Measurements from ENCODE around the gene MTHFS. TPM values are rescaled to one million over a fixed set of nuclear protein-coding genes. Genes with fewer than 3 reads are reported as not detected.

MTHFS gene
- total RNA-seq, 1 experiment from 2014 or later, result 48.2 TPM

- Histone ChIP-seq H3K9me3 (peaks cover 17% of the 10 kb centered on the region; the same call in 1 of the 2 replicates), H3K4me1 (peaks cover 6% of the 10 kb centered on the region; the same call in 1 of the 2 replicates), H3K27me3 (replicated peaks; ENCODE audit: control insufficient read depth, insufficient read depth, low read length) (no peaks in the 10 kb centered on the region), H3K36me3 (ENCODE audit: control insufficient read depth, insufficient read depth, low read length) (peaks cover 1% of the 10 kb centered on the region), H3K4me3 (ENCODE audit: low read depth, low read length) (no peak overlapping the region)
- CTCF ChIA-PET, result no interaction called here
- POLR2A ChIA-PET, result no interaction called here
- H3K4me1 Mint-ChIP-seq (ENCODE audit: low read depth, unreplicated experiment), result peaks cover 16% of the 10 kb centered on the region
- no peak for DNase-seq
- TF ChIP-seq CTCF (IDR thresholded peaks at IDR 0.05; ENCODE audit: insufficient read depth in 1 of 2, low read depth in 1 of 2, low read length in 1 of 2, severe bottlenecking in 1 of 2, unreplicated experiment in 1 of 2), result no peak
- peaks cover 20% of the 10 kb centered on the region for H3K9me3 Mint-ChIP-seq (ENCODE audit: unreplicated experiment)
- H3K27ac Mint-ChIP-seq (ENCODE audit: unreplicated experiment), result no peak overlapping the region
- H3K27me3 Mint-ChIP-seq (ENCODE audit: insufficient read depth, unreplicated experiment), result no peaks in the 10 kb centered on the region
- H3K4me3 Mint-ChIP-seq (ENCODE audit: unreplicated experiment), result no peak overlapping the region
- intact Hi-C loops (cut with micrococcal nuclease; ENCODE audit: unreplicated experiment), result no loop called here
- BruUV-seq (replicated peaks), result no TSS peak
- peaks cover 83% of the 10 kb centered on the region for H3K36me3 Mint-ChIP-seq (ENCODE audit: insufficient read depth, unreplicated experiment)
Measured at GRCh38 chr15:79881254-79881653, 15.6 kb downstream of the MTHFS start.

GRCh38 chr15:79878078-79878705 lies 18.6 kb downstream of the MTHFS start:
- no TSS peak for BruUV-seq (replicated peaks)
- POLR2A ChIA-PET, result no interaction called here

GRCh38 chr15:79875213-79875612 lies 21.6 kb downstream of the MTHFS start:
- intact Hi-C loops (cut with micrococcal nuclease; ENCODE audit: unreplicated experiment), result no loop called here
- peaks cover 30% of the 10 kb centered on the region for H3K9me3 Mint-ChIP-seq (ENCODE audit: unreplicated experiment)
- DNase-seq, result no peak
- Histone ChIP-seq H3K36me3 (ENCODE audit: control insufficient read depth, insufficient read depth, low read length) (peaks cover 1% of the 10 kb centered on the region), H3K4me3 (ENCODE audit: low read depth, low read length) (no peak overlapping the region), H3K27me3 (replicated peaks; ENCODE audit: control insufficient read depth, insufficient read depth, low read length) (no peaks in the 10 kb centered on the region), H3K9me3 (peaks cover 17% of the 10 kb centered on the region), H3K4me1 (no peaks in the 10 kb centered on the region)
- no peak overlapping the region for H3K4me3 Mint-ChIP-seq (ENCODE audit: unreplicated experiment)
- no peaks in the 10 kb centered on the region for H3K4me1 Mint-ChIP-seq (ENCODE audit: low read depth, unreplicated experiment)
- H3K36me3 Mint-ChIP-seq (ENCODE audit: insufficient read depth, unreplicated experiment), result peaks cover 76% of the 10 kb centered on the region
- no peak for TF ChIP-seq CTCF (IDR thresholded peaks at IDR 0.05; ENCODE audit: insufficient read depth in 1 of 2, low read depth in 1 of 2, low read length in 1 of 2, severe bottlenecking in 1 of 2, unreplicated experiment in 1 of 2)
- BruUV-seq (replicated peaks), result no TSS peak
- ChIA-PET CTCF (interaction anchor here (0.5 to 1.3 kb wide), 2 partner anchors 22 to 115 kb away, joined by 3 read pairs; no protein-coding TSS in a partner anchor), POLR2A (interaction anchor here (1.2 kb wide), 1 partner anchor 48 kb away, joined by 3 read pairs; no protein-coding TSS in a partner anchor)
- H3K27ac Mint-ChIP-seq (ENCODE audit: unreplicated experiment), result no peak overlapping the region
- no peaks in the 10 kb centered on the region for H3K27me3 Mint-ChIP-seq (ENCODE audit: insufficient read depth, unreplicated experiment)

More at GRCh38 chr15:79878078-79878705, 18.6 kb downstream of the MTHFS start:
- intact Hi-C loops (cut with micrococcal nuclease; ENCODE audit: unreplicated experiment), result no loop called here
- H3K36me3 ChIP-seq (ENCODE audit: control insufficient read depth, insufficient read depth, low read length), result peaks cover 1% of the 10 kb centered on the region
- Mint-ChIP-seq H3K36me3 (ENCODE audit: insufficient read depth, unreplicated experiment) (peaks cover 80% of the 10 kb centered on the region), H3K4me1 (ENCODE audit: low read depth, unreplicated experiment) (no peaks in the 10 kb centered on the region), H3K9me3 (ENCODE audit: unreplicated experiment) (peaks cover 30% of the 10 kb centered on the region), H3K27me3 (ENCODE audit: insufficient read depth, unreplicated experiment) (no peaks in the 10 kb centered on the region), H3K27ac (ENCODE audit: unreplicated experiment) (no peak overlapping the region), H3K4me3 (ENCODE audit: unreplicated experiment) (no peak overlapping the region)
- no peak overlapping the region for H3K4me3 ChIP-seq (ENCODE audit: low read depth, low read length)
- no peak for DNase-seq
- H3K27me3 ChIP-seq (replicated peaks; ENCODE audit: control insufficient read depth, insufficient read depth, low read length), result no peaks in the 10 kb centered on the region
- CTCF ChIA-PET, result no interaction called here
- peaks cover 17% of the 10 kb centered on the region for H3K9me3 ChIP-seq
- no peak for TF ChIP-seq CTCF (IDR thresholded peaks at IDR 0.05; ENCODE audit: insufficient read depth in 1 of 2, low read depth in 1 of 2, low read length in 1 of 2, severe bottlenecking in 1 of 2, unreplicated experiment in 1 of 2)
- H3K4me1 ChIP-seq, result no peaks in the 10 kb centered on the region

Measured in Caco-2 (cell line).